H1 (cell line): ENCODE results near the gene UBE3A. TPM values are rescaled to one million over a fixed set of nuclear protein-coding genes. Genes with fewer than 3 reads are reported as not detected.

Source experiments
- CHD7 ChIP-seq: fragments of 300-600 bp; sonication (generic); IDR thresholded peaks from 2 replicates; pipeline ENCODE4 v1.7.1; 2012; ENCODE audit warnings: low read length, moderate library complexity, mild to moderate bottlenecking, inconsistent platforms; ENCODE audit not compliant: insufficient replicate concordance
- EGR1 ChIP-seq: IDR thresholded peaks from 2 replicates; pipeline ENCODE4 v1.6.1; 2011; ENCODE audit warnings: low read depth, low read length, borderline replicate concordance
- EP300 ChIP-seq, 2 experiments: IDR thresholded peaks; 1 replicate in 1 of 2; 2 replicates in 1 of 2; pipeline ENCODE4 v1.6.1; 2011 to 2012; ENCODE audit warnings: low read depth in 2 of 2, low read length in 2 of 2, mild to moderate bottlenecking in 2 of 2, borderline replicate concordance in 1 of 2, inconsistent platforms in 1 of 2, moderate library complexity in 1 of 2
- EZH2 ChIP-seq: fragments of 200-600 bp; sonication (generic); IDR thresholded peaks from 2 replicates; pipeline ENCODE4 v1.7.1; 2012; ENCODE audit warnings: low read depth, mild to moderate bottlenecking, moderate library complexity, low read length, inconsistent platforms; ENCODE audit not compliant: severe bottlenecking
- GTF2F1 ChIP-seq: IDR thresholded peaks from 2 replicates; pipeline ENCODE4 v1.6.1; 2012; ENCODE audit warnings: low read depth, low read length, improper control_type of control experiment, borderline replicate concordance
- JUND ChIP-seq: IDR thresholded peaks from 2 replicates; pipeline ENCODE4 v1.6.1; 2011; ENCODE audit warnings: mild to moderate bottlenecking, improper control_type of control experiment, low read length
- KDM4A ChIP-seq: IDR thresholded peaks from one replicate; pipeline ENCODE4 v1.7.1; 2012; ENCODE audit warnings: low read depth, mild to moderate bottlenecking, moderate library complexity, low read length, inconsistent platforms; ENCODE audit not compliant: severe bottlenecking
- SRF ChIP-seq: IDR thresholded peaks from 2 replicates; pipeline ENCODE4 v1.6.1; 2011; ENCODE audit warnings: mild to moderate bottlenecking, low read depth, low read length, moderate library complexity
- TBP ChIP-seq: IDR thresholded peaks from 2 replicates; pipeline ENCODE4 v1.6.1; 2011; ENCODE audit warnings: low read depth, low read length, improper control_type of control experiment
- TEAD4 ChIP-seq: IDR thresholded peaks from 2 replicates; pipeline ENCODE4 v1.6.1; 2012; ENCODE audit warnings: low read depth, low read length, inconsistent platforms, mixed read lengths
- polyA plus RNA-seq, 7 experiments: library from polyadenylated mRNA; depleted of rRNA in 3 of 7; stranded (reverse) in 5 of 7; unstranded in 2 of 7; fragments of >200 nt in 5 of 7; fragments of 200-250 nt in 2 of 7; gene quantifications; 1 replicate in 5 of 7; 2 replicates in 1 of 7; 4 replicates in 1 of 7; pipeline versions ENCODE4 v1.2.1 to v1.2.3, GENCODE V29; 2011 to 2013; ENCODE audit warnings: missing spikeins in 2 of 7, mixed read lengths in 2 of 7
- total RNA-seq: library from RNA; stranded (reverse); fragmentation: NEBNext Ultra II Directional; extraction: Animal tissue kit (Norgen Biotek cat#: 25700); gene quantifications from 2 replicates; pipeline ENCODE4 v1.2.1, GENCODE V29; 2021
- TF ChIP-seq, protein P1 (sequence below): IDR thresholded peaks from 2 replicates; pipeline ENCODE4 v1.6.1; 2011; ENCODE audit warnings: low read depth, mild to moderate bottlenecking, low read length; ENCODE audit not compliant: insufficient read depth

UBE3A gene
- total and polyA plus RNA-seq, 2 of the 8 experiments (the other 6 are each of a cell fraction or from before 2014, with no cell fraction given): 13.8 to 110 TPM

DNA sequence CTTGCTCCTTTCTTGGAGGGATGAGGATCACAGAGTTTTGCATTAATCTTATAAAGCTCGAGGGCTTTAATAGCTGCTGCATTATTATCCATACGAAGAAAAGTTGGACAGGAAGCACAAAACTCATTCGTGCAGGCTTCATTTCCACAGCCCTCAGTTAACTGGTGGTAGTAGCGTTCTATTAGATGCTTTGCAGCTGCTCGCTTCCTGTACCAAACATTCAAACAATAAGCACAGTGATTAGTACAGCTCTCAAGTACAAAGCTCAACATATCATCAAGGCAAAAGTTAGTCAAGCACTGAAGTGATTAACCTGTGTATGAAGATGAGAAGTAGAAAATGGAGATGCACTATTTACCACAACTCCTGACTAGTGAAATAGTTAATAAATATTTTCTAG is 63.3 kb downstream of the UBE3A start (continued):
- TF ChIP-seq CHD7 (no peak), EZH2 (no peak), GTF2F1 (no peak), SRF (no peak), JUND (no peak), EGR1 (no peak), KDM4A (no peak), TBP (no peak), TEAD4 (no peak), EP300 (IDR thresholded peaks at IDR 0.05; ENCODE audit: borderline replicate concordance in 1 of 2, low read depth in 2 of 2, low read length in 2 of 2) (no peak)
- TF ChIP-seq, protein P1, sequence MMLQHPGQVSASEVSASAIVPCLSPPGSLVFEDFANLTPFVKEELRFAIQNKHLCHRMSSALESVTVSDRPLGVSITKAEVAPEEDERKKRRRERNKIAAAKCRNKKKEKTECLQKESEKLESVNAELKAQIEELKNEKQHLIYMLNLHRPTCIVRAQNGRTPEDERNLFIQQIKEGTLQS: no peak
